GM18505 (cell line): ENCODE measurements around the gene NEURL3.
"Not testable (repeated sequence)": the region's sequence is repeated elsewhere in the genome, so short reads cannot be mapped to it uniquely, and the experiment has no call there.

ENCODE experiments used
- ATAC-seq: cut with Tn5 transposase; IDR thresholded peaks from one replicate; pipeline ENCODE4 v1.9.1; 2021; ENCODE audit not compliant: unreplicated experiment
- POLR2A ChIP-seq: IDR thresholded peaks from 4 replicates; pipeline ENCODE4 v1.6.1; 2011; ENCODE audit warnings: borderline replicate concordance; ENCODE audit not compliant: insufficient read depth, insufficient read length; ENCODE audit errors: extremely low read depth

The NEURL3 gene, protein sequence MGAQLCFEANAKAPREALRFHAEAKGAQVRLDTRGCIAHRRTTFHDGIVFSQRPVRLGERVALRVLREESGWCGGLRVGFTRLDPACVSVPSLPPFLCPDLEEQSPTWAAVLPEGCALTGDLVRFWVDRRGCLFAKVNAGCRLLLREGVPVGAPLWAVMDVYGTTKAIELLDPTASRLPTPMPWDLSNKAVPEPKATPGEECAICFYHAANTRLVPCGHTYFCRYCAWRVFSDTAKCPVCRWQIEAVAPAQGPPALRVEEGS

DNA sequence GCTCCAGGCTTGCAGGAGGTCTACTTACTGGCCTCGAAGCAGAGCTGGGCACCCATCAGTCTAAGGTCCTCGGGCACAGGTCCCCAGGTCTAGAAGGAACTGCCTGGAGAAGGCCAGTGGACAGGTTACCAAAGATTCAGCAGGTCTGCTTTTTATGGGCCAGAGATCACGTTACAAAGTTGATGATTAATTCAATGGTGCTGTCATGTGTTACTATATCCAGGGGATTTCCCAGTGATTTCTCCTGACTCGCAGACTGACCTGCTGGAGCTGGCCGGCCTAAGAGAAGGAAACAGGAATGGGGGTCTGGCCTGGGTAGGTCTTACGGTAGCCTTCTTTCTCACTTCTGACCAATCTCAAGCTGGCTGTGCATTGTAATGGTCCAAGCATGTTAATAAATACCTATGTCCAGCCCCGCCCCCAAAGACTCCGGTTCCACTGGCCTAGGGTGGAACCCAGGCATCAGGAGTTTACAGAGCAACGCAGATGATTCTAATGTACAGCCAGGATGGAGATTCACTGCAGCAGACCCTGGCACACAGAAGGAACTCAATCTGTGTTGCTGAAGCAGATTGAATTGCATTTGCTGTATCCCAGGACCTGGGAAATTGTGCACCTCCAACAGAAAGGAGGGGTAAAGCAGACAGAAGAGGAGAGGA is at the start of gene NEURL3:
TSS of gene NEURL3 (minus strand) at position 127 of the 659 bp plus-strand sequence. CDS start at position 56, 71 bp downstream.
- ATAC-seq = no peak
- TF ChIP-seq POLR2A = no peak

DNA sequence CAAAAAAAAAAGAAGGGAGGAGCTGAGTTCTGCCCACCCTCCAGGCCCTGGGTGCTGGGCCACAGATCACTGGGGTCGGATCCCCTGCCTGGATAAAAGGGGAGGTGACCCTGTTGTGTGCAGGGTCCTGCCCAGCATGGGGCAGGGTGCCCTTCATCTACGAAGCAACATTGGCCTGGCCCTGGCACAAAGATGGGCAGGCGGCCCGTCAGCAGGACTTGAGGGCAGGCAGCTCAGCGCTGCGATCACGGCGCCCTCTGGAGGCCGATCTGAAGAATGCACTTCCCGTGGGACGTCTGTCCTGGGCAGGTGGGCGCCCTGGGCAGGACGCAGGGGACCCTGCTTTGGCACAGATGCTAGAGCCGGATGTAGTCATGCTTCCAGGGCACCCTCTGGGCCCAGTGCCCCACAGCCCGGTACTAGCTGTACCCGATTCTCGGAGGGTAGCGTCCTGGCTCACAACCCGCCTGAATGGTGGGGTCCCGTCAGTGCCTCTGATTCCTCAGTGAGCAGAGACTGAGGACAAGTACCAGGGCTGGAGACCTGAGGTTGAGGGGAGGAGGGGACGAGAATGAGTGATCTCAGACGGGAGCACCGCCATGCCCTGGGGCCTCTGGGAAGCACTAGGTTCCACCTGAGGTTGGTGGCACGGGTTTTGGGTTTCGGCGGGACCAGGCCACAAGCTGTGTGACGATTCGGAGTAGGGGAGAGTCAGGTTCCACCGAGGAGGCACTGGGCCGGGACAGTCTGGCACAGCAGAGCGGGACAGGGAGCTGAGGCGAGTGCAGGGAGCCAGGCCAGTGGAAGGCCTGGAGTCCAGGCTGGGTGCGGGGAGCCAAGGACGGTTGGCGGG is 49.4 kb upstream of the NEURL3 start:
- no peak for ATAC-seq
- TF ChIP-seq POLR2A = no peak

DNA sequence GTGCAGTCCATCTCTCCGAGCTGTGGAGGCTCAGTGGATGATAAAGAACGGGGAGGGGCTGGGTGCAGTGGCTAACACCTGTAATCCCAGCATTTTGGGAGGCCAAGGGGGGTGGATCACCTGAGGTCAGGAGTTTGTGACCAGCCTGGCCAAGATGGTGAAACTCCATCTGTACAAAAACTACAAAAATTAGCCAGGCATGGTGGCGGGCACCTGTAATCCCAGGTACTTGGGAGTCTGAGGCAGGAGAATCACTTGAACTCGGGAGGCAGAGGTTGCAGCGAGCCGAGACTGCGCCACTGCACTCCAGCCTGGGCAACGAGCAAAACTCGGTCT is 48.8 kb upstream of the NEURL3 start:
- ATAC-seq = not testable (repeated sequence)

DNA sequence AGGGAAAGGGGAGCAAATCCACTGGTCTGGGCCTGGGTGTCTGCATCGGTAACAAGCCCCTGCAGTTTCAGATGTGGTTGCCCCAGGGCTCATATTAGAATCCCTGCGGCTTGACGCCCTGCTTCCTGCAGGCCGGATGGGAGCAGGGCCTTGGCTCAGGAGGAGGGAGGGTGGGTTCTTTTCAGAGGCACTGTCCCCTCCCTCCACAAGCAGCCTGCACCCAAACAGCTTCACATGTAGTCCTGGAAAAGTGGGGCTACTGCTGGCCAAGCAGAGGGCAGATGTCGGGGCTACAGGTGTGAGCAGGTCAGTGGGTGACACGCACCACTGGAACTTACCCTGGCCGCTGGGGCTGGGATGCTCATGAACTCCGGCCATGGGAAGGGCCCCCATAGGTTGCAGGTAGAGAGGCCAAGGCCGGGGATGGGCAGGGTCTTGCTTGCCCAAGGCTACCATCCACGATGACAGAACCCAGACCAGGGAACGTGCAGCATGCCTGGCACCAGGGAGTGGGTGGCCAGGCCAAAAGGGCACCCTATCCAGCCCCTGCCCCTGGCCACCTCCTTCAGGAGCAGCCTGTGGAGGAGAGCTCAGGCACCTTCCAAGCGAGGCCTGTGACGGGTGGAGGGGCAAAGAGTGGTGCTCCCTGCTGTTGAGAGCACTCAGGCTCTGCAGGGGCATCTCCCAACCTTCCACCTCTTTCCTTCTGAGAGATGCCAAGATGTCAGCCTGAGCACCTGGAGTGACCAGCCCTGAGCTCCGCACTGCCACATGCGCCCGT is 48.2 kb upstream of the NEURL3 start:
- no peak for ATAC-seq
- TF ChIP-seq POLR2A = no peak

DNA sequence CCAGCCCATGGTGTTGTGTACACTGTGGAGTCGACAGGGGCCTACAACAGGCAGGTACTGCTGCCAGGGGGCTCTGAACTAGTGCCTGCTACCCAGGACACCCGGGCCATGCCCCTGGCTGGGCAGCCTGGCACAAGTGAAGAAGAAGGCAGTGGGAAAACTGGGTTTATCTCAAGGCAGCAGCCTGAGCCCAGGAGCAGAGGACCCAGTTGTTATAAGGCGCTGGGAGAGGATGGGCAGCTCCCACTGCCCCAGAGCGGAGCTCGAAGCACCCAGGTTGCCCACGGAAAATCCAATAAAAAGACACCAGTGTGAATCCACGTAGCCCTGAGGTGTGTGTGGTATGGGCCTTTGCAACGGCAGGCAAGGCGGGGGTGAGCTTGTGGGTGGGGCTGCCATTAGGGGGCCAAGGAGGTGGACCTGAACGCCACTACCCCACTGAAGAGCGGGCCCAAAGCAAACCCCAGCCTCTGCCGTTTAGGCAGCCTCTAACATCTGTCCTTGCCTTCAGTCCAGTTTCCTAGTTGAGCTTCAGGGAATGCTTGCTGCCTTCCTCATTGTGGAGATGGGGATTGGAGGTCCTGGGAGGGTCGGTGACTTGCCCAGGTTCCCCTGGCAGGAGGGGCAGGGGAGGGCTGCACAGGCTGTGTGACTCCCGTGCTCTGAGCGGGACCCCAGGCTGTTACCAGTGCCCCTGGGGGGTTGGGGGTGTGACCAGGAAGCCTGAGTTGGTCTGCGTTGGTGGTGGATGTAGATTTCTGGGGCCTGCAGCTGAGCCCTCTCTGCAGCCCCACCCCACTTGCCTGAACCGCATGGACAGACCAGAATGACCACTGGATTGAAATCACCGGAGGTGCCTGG is 47.4 kb upstream of the NEURL3 start:
- peak; percentile 27 for TF ChIP-seq POLR2A
- ATAC-seq = no peak

DNA sequence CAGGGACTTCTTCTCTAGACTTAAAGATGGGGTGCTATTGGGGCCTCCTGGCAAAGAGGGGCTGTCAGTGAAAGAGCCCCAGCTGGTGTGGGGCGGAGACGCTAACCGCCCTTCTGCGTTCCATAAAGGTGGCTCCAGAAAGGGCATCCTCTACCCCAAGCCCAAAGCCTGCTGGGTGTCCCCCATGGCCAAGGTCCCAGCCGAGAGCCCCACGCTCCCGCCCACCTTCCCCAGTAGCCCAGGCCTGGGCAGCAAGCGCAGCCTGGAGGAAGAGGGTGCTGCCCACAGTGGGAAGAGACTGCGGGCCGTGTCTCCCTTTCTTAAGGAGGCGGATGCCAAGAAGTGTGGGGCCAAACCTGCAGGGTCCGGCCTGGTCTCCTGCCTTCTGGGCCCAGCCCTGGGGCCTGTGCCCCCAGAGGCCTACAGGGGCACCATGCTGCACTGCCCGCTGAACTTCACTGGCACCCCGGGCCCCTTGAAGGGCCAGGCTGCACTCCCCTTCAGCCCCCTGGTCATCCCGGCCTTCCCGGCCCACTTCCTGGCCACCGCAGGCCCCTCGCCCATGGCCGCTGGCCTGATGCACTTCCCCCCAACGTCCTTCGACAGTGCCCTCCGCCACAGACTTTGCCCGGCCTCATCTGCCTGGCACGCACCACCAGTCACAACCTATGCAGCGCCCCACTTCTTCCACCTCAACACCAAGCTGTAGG is 46.6 kb upstream of the NEURL3 start:
- ATAC-seq = no peak
- TF ChIP-seq POLR2A = no peak

DNA sequence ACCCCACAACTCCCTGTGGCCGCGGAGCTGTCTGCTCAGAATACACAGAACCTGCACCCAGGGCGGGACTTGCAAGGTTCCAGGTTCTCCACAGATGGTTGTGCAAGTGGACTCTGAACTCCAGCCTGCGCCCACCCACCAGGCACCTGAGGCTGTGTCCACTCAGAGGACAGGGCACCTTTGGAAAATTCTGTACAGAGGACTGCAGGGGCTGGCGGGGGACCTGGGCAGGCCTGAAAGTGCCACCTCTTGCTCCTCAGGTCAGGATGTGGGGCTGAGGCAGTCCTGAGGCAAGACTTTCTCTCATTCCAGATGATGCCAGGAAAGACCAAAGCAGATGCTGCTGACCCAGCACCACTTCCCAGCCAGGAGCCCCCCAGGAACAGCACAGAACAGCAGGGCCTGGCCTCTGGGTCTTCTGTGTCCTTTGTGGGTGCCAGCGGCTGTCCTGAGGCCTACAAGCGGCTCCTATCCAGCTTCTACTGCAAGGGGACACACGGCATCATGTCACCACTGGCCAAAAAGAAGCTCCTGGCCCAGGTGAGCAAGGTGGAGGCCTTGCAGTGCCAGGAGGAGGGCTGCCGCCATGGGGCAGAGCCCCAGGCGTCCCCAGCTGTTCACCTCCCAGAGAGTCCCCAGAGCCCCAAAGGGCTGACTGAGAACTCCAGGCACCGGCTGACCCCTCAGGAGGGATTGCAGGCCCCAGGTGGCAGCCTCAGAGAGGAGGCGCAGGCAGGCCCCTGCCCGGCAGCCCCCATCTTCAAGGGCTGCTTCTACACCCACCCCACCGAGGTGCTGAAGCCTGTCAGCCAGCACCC is 45.8 kb upstream of the NEURL3 start:
- no peak for TF ChIP-seq POLR2A
- ATAC-seq = no peak

DNA sequence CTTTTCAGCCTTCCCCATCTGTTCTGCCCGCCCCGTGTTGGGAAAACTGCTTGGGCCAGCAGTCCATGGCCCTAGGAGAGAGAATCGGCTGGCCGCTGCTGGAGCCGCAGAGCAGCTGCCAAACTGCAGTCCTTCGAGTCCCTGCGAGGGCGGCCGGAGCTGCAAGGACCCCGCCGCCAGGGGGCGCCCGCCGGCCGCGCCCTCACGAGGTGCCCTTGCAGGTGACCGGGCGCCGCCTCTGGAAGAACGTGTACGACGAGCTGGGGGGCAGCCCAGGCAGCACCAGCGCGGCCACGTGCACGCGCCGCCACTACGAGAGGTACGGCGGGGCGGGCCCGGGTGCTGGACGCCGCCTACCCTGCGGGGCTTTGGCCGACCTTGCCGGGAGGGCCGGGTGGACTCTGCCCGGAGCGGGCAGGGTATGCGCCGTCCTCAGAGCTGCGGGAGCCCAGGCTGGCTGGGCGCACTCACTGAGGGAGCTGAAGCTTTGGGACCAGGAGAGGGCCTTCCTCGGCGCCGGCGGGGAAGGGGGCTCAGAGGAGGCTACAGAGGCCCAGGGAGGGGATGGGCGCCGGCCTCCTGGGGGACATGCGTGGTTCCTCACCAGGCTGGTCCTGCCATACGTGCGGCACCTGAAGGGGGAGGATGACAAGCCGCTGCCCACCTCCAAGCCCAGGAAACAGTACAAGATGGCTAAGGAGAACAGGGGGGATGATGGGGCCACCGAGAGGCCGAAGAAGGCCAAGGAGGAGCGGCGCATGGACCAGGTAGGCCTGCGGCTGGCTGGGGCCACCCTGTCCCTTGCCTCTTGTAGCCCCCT is 45.0 kb upstream of the NEURL3 start:
- no peak for ATAC-seq
- no peak for TF ChIP-seq POLR2A

DNA sequence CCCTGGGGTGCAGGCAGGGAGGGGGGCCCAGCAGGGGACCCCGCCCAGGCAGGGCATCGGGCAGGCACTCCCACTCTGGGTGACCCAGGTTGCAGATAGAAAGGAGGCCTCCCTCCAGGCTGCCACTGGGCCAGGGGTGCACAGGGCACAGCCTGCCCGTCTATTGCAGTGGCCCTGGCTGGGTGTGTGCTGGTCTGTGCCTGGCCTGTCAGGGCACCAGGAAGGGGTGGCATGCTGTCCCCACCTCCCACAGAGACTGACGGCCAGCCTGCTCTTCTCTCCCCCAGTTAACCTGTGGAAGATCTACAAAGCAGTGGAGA is 44.3 kb upstream of the NEURL3 start:
- ATAC-seq = no peak
- TF ChIP-seq POLR2A = peak; percentile 13

DNA sequence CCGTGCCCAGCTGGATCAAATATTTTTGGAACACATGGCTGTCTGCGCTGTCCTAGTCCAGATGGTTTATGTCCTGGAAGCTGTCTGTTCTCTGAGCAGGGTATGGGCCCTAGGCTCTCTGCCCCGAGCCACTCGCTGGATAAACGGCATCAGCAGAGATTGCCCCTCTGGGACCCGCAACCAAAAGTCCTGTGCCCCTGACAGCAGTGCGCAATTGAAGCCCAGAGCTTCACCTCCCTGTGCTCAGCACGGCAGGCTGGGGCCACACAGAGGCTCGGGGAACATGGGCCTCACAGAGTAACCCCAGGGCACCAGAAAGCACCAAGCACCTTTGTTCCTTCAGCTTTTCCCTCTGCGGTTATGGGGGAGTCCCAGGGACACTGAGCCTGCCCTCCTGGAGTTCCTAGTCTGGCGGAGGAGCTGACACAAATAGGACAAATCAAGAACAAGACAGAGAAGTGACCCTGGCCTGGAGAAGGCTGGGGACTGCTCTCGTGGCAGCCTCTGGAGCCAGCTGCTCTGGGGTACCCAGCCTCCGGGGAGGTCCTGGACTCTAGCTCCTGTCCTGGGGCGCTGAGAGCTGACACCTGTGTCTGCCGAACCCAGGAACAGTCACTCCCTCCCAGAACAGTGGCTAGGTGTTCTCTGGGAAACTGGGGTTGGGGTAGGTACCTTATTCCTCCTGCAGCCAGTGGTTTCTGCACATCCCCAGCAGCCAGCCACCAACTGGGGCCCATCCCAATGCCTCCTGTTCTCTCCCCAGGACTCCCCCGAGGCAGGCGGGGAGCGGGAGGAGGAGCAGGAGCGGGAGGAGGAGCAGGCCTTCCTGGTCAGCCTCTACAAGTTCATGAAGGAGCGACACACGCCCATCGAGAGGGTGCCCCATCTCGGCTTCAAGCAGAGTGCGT is 43.7 kb upstream of the NEURL3 start:
- TF ChIP-seq POLR2A = no peak
- no peak for ATAC-seq

DNA sequence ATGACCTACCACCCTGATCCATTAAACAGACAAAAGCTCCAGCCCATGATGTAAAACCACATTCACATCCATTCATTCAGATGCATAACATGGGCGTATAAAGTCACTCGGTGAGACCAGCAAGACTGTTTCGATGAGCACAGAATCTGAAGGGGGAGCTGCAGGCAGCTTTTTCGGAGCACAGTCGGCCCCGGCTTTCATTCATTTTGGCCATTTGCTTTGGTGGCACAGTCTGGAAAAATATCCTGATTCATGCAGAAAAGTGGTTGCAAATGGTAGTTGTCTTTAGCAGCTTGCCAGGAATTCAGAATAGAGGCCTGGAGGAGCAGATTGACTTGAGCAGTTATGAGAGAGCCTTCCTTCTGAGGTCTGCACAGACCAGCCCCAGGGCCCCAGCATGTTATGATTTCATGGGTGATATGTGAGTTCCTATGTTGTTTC is 42.6 kb upstream of the NEURL3 start:
- ATAC-seq = no peak

More for the DNA sequence above, 42.6 kb upstream of the NEURL3 start:
- TF ChIP-seq POLR2A = no peak
